ENCODE measurements around the gene PPP4R3A.

GRCh38 chr14:91416744-91417119 lies 93.4 kb downstream of the PPP4R3A start:
- TF ChIP-seq POLR2A (IDR thresholded peaks at IDR 0.05) = no peak
- TF ChIP-seq, protein P1, sequence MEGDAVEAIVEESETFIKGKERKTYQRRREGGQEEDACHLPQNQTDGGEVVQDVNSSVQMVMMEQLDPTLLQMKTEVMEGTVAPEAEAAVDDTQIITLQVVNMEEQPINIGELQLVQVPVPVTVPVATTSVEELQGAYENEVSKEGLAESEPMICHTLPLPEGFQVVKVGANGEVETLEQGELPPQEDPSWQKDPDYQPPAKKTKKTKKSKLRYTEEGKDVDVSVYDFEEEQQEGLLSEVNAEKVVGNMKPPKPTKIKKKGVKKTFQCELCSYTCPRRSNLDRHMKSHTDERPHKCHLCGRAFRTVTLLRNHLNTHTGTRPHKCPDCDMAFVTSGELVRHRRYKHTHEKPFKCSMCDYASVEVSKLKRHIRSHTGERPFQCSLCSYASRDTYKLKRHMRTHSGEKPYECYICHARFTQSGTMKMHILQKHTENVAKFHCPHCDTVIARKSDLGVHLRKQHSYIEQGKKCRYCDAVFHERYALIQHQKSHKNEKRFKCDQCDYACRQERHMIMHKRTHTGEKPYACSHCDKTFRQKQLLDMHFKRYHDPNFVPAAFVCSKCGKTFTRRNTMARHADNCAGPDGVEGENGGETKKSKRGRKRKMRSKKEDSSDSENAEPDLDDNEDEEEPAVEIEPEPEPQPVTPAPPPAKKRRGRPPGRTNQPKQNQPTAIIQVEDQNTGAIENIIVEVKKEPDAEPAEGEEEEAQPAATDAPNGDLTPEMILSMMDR (IDR thresholded peaks at IDR 0.05) = no peak
- no peak for TF ChIP-seq POLR2AphosphoS5 (IDR thresholded peaks at IDR 0.05)
